CD4-positive, CD25-positive, alpha-beta regulatory T cell (primary cell): ENCODE data around the gene CACNA1B. TPM values are rescaled to one million over a fixed set of nuclear protein-coding genes. Genes with fewer than 3 reads are reported as not detected.
"Not testable (repeated sequence)": the region's sequence is repeated elsewhere in the genome, so short reads cannot be mapped to it uniquely, and the experiment has no call there.

ENCODE experiments used
- ATAC-seq, 2 donors: fragments of 150-1000 bp; cut with Tn5 transposase; one replicate each; pipeline ENCODE4 v1.10.0; 2021; ENCODE audit warnings: low read depth in 2 of 2, moderate number of reproducible peaks in 2 of 2, moderate library complexity in 1 of 2
- DNase-seq, 3 donors: peaks; one replicate each; pipeline versions ENCODE4 v3.0.0 to v3.0.0-alpha.2; 2012 to 2022; ENCODE audit warnings: mixed read lengths in 1 of 3
- H3K27ac ChIP-seq: one replicate; pipeline ENCODE4 v1.7.0; 2013; ENCODE audit warnings: mild to moderate bottlenecking, low read length; ENCODE audit not compliant: insufficient read depth, poor library complexity, severe bottlenecking
- H3K27me3 ChIP-seq: one replicate; pipeline ENCODE4 v1.7.0; 2013; ENCODE audit warnings: low read length; ENCODE audit not compliant: control insufficient read depth, insufficient read depth
- H3K36me3 ChIP-seq: one replicate; pipeline ENCODE4 v1.7.0; 2013; ENCODE audit warnings: mild to moderate bottlenecking, low read length, moderate library complexity; ENCODE audit not compliant: control insufficient read depth, insufficient read depth
- H3K4me1 ChIP-seq: 2 replicates; pipeline ENCODE4 v1.7.0; 2013; ENCODE audit warnings: mild to moderate bottlenecking, low read length; ENCODE audit not compliant: insufficient read depth, control insufficient read depth, poor library complexity, severe bottlenecking
- H3K4me3 ChIP-seq: one replicate; pipeline ENCODE4 v1.7.0; 2013; ENCODE audit warnings: low read depth, mild to moderate bottlenecking, low read length, moderate library complexity
- H3K9me3 ChIP-seq, 2 experiments: 1 replicate in 1 of 2; 2 replicates in 1 of 2; pipeline ENCODE4 v1.7.0; 2013; ENCODE audit warnings: low read length in 2 of 2, mild to moderate bottlenecking in 1 of 2, moderate library complexity in 1 of 2; ENCODE audit not compliant: control insufficient read depth in 2 of 2
- H3K27ac Mint-ChIP-seq, 3 donors: one replicate each; pipeline ENCODE4 v1.8.0; 2020 to 2022; ENCODE audit warnings: mild to moderate bottlenecking in 3 of 3, mixed read lengths in 3 of 3, moderate library complexity in 2 of 3
- H3K27me3 Mint-ChIP-seq: one replicate; pipeline ENCODE4 v1.8.0; 2022; ENCODE audit warnings: mild to moderate bottlenecking, mixed read lengths
- H3K36me3 Mint-ChIP-seq: one replicate; pipeline ENCODE4 v1.8.0; 2020; ENCODE audit warnings: mixed read lengths
- H3K4me1 Mint-ChIP-seq, 4 donors: one replicate each; pipeline ENCODE4 v1.8.0; 2020 to 2022; ENCODE audit warnings: mixed read lengths in 4 of 4, mild to moderate bottlenecking in 1 of 4
- H3K4me3 Mint-ChIP-seq, 4 donors: one replicate each; pipeline ENCODE4 v1.8.0; 2020 to 2022; ENCODE audit warnings: mild to moderate bottlenecking in 4 of 4, mixed read lengths in 4 of 4, moderate library complexity in 3 of 4
- H3K9me3 Mint-ChIP-seq, 7 donors: one replicate each; pipeline ENCODE4 v1.8.0; 2020 to 2022; ENCODE audit warnings: mixed read lengths in 7 of 7, mild to moderate bottlenecking in 3 of 7, moderate library complexity in 2 of 7
- polyA plus RNA-seq, 4 donors: library from polyadenylated mRNA; unstranded; fragments of 300-500 nt; fragmentation: Illumina TruSeq; gene quantifications; one replicate each; pipeline ENCODE4 v1.2.3, GENCODE V29; 2021
- total RNA-seq: library from RNA; stranded (reverse); gene quantifications from one replicate; pipeline ENCODE4 v1.2.3, GENCODE V29; 2022

Gene CACNA1B
- total and polyA plus RNA-seq, 5 donors from 2014 or later = not detected

DNA sequence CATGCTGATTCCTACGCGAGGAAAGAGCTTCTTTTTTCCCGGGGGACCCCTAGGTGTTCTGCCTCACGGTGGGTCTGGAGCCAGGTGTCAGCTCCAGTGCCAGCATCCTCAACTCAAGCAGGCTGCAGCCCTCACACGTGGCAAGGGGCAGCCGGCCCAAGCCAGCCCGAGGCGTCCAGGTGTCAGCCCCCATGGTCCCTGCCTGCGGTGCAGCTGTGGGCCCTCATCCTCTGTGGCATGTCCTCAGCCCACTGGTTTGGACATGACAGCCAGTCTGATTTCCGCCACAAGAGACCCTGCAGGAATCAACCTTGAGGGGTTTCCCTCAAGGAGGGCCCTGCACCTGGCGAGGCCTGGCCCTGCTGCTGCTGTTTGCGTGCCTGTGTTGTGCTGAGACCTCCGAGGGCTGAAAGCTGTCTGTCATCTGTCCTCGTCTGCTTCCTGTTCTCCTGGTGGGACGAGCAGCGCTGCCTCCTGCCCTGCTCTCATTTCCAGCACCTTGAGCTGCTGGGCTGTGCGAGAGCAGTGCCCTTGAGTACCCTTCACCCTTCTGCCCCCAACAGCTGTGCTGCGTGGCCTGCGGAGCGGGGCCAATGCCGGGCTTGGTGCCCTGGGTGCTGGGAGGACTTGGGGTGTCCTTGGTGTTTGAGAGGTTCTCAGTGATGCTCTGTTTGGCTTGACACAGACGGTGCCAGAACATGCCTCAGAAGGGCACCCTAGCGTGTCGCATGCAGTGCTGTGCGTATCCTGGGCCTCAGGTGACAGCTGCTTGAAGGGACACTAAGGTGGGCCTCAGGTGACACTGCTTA is 137.6 kb downstream of the CACNA1B start:
- Mint-ChIP-seq H3K27me3 (no peaks in the 10 kb centered on the region), H3K27ac (no peak overlapping the region), H3K36me3 (no peaks in the 10 kb centered on the region), H3K9me3 (peaks cover 0 to 2% (median 0%) of the 10 kb centered on the region in 7 donors), H3K4me1 (peaks cover 0 to 2% (median 0%) of the 10 kb centered on the region in 4 donors), H3K4me3 (no peak overlapping the region)
- H3K4me3 ChIP-seq = no peak overlapping the region
- no peak for ATAC-seq
- no peak for DNase-seq
- H3K27ac ChIP-seq = no peak overlapping the region
- H3K27me3 ChIP-seq = no peaks in the 10 kb centered on the region
- no peaks in the 10 kb centered on the region for H3K9me3 ChIP-seq
- H3K4me1 ChIP-seq = no peaks in the 10 kb centered on the region
- no peaks in the 10 kb centered on the region for H3K36me3 ChIP-seq

DNA sequence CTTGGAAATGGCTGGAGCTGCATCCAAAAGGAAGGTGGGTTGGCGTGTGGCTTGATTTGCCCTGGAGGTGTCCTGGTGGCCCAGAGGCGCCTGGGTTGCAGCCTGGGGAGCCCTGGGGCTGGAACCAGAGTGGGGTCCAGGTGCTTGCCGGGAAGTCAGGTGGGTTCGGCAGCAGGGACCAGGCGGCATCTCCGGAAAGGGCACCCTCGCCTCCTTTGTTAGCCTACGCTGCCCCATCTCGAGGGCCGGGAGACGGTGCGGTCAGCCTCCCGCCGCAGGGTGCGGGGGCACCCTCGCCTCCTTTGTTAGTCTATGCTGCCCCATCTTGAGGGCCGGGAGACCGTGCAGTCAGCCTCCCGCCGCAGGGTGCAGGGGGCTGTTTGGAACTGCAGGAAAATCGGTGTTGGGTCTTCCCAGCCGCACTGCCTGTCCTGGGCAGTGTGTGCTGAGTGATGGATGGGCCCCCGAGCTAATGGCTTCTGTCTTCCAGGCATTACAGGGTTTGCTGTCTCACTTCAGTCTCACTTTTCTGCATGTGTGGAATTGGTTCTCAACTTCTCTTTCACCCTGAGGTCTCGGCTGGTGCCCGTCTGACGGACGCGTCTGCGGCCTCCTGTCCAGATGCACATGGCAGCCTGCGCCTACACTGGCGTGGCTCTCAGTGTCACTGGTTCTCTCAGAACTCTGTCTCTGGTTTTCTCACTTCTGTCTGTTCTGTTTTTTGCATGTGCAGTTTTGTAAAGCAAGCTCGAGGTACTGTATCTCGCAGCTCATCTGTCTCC is 139.0 kb downstream of the CACNA1B start:
- Mint-ChIP-seq H3K36me3 (no peaks in the 10 kb centered on the region), H3K4me1 (peaks cover 0 to 2% (median 0%) of the 10 kb centered on the region in 4 donors), H3K27ac (no peak overlapping the region), H3K9me3 (peaks cover 0 to 2% (median 0%) of the 10 kb centered on the region in 7 donors), H3K4me3 (no peak overlapping the region), H3K27me3 (peaks cover 6% of the 10 kb centered on the region)
- DNase-seq = no peak
- Histone ChIP-seq H3K4me3 (no peak overlapping the region), H3K4me1 (no peaks in the 10 kb centered on the region), H3K27ac (no peak overlapping the region), H3K9me3 (no peaks in the 10 kb centered on the region), H3K27me3 (no peaks in the 10 kb centered on the region), H3K36me3 (no peaks in the 10 kb centered on the region)
- ATAC-seq = no peak

DNA sequence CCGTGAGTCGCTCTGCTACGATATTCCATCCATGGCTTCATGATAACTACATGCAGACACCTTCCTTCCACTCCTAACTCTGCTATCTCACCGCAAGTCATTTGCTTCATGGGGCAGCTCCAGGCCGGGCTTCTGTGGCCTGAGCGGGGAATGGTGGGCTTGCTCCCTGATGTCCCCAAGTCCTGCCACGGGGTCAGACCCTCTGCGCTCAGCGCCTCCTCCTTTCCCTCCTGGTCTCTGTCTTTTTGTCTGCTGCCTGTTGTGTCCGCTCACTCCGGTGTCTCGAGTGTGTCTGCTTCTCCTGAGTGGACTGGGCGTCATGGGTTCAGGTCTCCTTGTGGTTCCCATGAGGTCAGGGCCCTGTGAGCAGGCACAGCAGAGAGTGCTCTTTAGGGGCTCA is 139.6 kb downstream of the CACNA1B start:
- no peak for ATAC-seq
- no peak overlapping the region for H3K4me3 ChIP-seq
- H3K9me3 ChIP-seq = no peaks in the 10 kb centered on the region
- no peaks in the 10 kb centered on the region for H3K36me3 Mint-ChIP-seq
- no peak overlapping the region for H3K4me3 Mint-ChIP-seq
- no peaks in the 10 kb centered on the region for H3K27me3 ChIP-seq
- no peak overlapping the region for H3K27ac Mint-ChIP-seq
- no peaks in the 10 kb centered on the region for H3K4me1 ChIP-seq
- H3K36me3 ChIP-seq = no peaks in the 10 kb centered on the region
- no peak for DNase-seq
- H3K9me3 Mint-ChIP-seq = peaks cover 0 to 2% (median 0%) of the 10 kb centered on the region in 7 donors
- H3K4me1 Mint-ChIP-seq = peaks cover 0 to 4% (median 0%) of the 10 kb centered on the region in 4 donors
- peaks cover 12% of the 10 kb centered on the region for H3K27me3 Mint-ChIP-seq
- no peak overlapping the region for H3K27ac ChIP-seq

DNA sequence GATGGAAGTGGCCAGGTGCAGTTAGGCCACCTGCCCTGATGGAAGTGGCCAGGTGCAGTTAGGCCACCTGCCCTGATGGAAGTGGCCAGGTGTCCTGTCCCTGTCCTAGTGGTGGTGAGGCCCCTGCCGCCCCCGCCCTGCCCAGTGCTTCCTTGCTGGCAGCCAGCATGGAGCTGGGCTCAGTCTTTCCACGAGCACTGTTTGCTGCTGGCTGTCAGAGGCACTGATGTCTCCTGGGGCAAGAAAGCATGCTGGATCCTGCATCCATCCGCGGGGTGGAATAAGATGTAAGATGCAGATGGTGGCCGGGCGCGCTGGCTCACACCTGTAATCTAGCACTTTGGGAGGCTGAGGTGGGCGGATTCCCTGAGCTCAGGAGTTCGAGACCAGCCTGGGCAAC is 141.9 kb downstream of the CACNA1B start:
- not testable (repeated sequence) for H3K27ac ChIP-seq, H3K4me1 ChIP-seq, ATAC-seq, DNase-seq, H3K27me3 ChIP-seq, H3K36me3 ChIP-seq, H3K36me3 Mint-ChIP-seq, H3K9me3 Mint-ChIP-seq, H3K4me3 Mint-ChIP-seq, H3K27ac Mint-ChIP-seq, H3K9me3 ChIP-seq, H3K4me1 Mint-ChIP-seq, H3K4me3 ChIP-seq
- peaks cover 20% of the 10 kb centered on the region for H3K27me3 Mint-ChIP-seq

DNA sequence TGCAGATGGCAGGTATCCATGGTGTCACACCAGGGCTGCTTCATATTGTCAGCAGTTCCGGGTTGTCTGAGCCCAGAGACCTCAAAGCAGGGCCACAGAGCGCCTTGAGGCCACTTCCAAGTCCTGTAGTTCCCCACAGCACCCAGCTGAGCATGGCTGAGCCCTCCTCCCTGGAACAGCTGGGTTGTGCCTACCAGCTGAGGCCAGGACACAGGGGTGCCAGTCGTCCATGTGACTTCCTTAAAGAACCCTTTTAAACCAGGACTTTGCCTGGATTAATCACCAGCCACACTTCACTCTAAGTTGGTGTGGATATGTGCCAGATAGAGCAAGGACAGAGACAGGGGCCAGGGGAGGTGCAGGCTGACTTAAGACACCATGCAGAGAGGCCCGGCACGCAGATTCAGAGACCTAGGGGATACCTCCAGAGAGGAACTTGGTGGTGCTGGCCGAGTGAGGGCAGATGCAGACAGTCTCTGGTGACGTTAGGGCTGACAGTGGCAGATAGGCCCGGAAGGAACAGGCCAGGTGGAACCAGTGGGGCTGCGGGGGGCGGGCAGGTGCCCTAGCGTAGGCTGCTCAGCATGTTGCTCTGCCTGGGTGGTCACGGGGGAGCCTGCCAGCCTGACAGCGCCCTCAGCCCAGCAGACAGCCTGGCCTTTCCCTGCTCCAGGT is 142.7 kb downstream of the CACNA1B start:
- no peak overlapping the region for H3K27ac Mint-ChIP-seq
- no peak for ATAC-seq
- H3K4me3 ChIP-seq = no peak overlapping the region
- no peak for DNase-seq
- H3K4me3 Mint-ChIP-seq = no peak overlapping the region
- peaks cover 25% of the 10 kb centered on the region for H3K27me3 Mint-ChIP-seq
- peaks cover 0 to 3% (median 0%) of the 10 kb centered on the region in 4 donors for H3K4me1 Mint-ChIP-seq
- no peaks in the 10 kb centered on the region for H3K9me3 ChIP-seq
- no peaks in the 10 kb centered on the region for H3K4me1 ChIP-seq
- peaks cover 0 to 2% (median 0%) of the 10 kb centered on the region in 7 donors for H3K9me3 Mint-ChIP-seq
- H3K27ac ChIP-seq = no peak overlapping the region
- no peaks in the 10 kb centered on the region for H3K36me3 Mint-ChIP-seq
- H3K36me3 ChIP-seq = no peaks in the 10 kb centered on the region
- H3K27me3 ChIP-seq = no peaks in the 10 kb centered on the region

DNA sequence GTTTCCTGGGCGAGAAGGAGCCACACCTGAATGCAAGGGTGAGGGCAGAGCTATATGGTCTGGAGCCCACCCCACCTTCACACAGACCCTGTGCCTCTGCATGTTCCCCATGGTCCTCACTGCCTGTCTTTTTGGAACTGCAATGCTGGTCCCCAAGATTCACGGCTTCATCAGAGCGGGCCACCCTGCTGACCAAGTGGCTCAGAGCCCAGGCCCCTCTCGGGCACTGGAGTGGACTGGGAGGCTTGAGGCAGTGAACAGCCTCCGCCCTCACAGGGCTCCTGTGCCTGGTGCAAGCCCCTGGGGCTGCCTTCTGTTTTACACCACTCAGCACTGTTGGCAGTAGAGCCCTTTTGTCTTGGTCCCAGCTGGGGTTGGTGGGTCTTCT is 143.2 kb downstream of the CACNA1B start:
- Mint-ChIP-seq H3K36me3 (no peaks in the 10 kb centered on the region), H3K27me3 (peaks cover 25% of the 10 kb centered on the region), H3K4me3 (no peak overlapping the region), H3K27ac (no peak overlapping the region), H3K9me3 (peaks cover 0 to 3% (median 0%) of the 10 kb centered on the region in 7 donors), H3K4me1 (peaks cover 0 to 3% (median 0%) of the 10 kb centered on the region in 4 donors)
- H3K36me3 ChIP-seq = no peaks in the 10 kb centered on the region
- no peak overlapping the region for H3K27ac ChIP-seq
- no peak for ATAC-seq
- no peak overlapping the region for H3K4me3 ChIP-seq
- no peak for DNase-seq
- no peaks in the 10 kb centered on the region for H3K4me1 ChIP-seq
- no peaks in the 10 kb centered on the region for H3K27me3 ChIP-seq
- H3K9me3 ChIP-seq = no peaks in the 10 kb centered on the region

DNA sequence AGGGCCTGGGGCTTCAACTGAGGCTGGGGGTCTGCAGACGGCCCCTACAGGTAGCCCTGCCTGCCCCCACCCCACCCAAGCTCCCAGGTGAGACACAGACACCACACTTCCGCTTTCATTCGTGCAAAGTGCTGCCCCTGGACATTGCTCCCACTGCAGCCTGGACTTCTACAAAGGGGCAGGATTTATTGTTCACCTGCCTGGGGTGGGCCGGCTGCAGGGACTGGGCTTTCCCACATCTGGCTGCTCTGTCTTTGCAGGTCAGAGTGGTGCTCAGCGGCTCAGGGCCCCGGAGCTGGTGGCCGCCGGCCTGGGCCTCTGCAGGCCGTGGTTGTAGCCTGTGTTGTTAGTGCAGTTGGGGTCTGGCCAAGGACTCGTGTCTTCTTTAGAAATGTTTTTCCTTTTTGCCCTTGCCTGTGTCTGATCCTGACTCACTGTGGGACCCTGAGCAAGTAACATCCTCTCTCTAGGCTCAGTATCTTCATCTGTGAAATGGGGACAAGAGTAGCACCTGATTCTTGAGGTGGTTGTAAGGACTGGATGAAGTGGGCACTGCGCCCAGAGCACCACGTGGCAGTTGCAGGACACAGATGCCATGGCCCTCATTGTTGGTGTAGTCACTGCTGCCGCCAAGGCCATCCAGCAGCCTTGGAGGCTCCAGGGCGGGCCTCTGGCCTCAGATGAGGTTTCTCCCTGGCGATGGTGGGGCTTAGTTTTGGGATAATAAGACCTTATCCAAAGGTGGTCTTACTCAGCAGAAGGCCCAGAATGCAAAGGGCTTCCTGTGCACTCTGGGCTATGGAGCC is 143.9 kb downstream of the CACNA1B start:
- Histone ChIP-seq H3K27ac (no peak overlapping the region), H3K4me3 (no peak overlapping the region), H3K27me3 (no peaks in the 10 kb centered on the region), H3K9me3 (no peaks in the 10 kb centered on the region), H3K4me1 (no peaks in the 10 kb centered on the region), H3K36me3 (no peaks in the 10 kb centered on the region)
- Mint-ChIP-seq H3K9me3 (peaks cover 0 to 3% (median 0%) of the 10 kb centered on the region in 7 donors), H3K4me1 (peaks cover 0 to 3% (median 0%) of the 10 kb centered on the region in 4 donors), H3K27ac (no peak overlapping the region), H3K27me3 (peaks cover 29% of the 10 kb centered on the region), H3K4me3 (peak overlapping the region in 1 of 4 donors; percentile 29), H3K36me3 (no peaks in the 10 kb centered on the region)
- no peak for ATAC-seq
- no peak for DNase-seq
